ENCODE measurements around the gene RASL10B. TPM values are rescaled to one million over a fixed set of nuclear protein-coding genes. Genes with fewer than 3 reads are reported as not detected.

The RASL10B gene
- total RNA-seq, 6 experiments from 2014 or later: 0.31 to 2.8 (median 2.3) TPM

- Histone ChIP-seq H3K27me3 (no peaks in the 10 kb centered on the region), H3K9me3 (no peaks in the 10 kb centered on the region), H3K36me3 (no peaks in the 10 kb centered on the region), H3K4me3 (no peak overlapping the region), H3K27ac (no peak overlapping the region), H3K4me1 (peaks cover 0 to 25% (median 11%) of the 10 kb centered on the region in 4 donors)
- intact Hi-C loops (cut with DNase I): no loop called here
- WGBS (ENCODE audit: insufficient coverage, low coverage, low lambda C conversion rate, missing lambda C conversion rate): 81% methylated on average over 3 of the region's 3 CpGs
- ATAC-seq (no peak), DNase-seq (no peak)
- TF ChIP-seq CTCF (IDR thresholded peaks at IDR 0.05): no peak
- TF ChIP-seq POLR2A (IDR thresholded peaks at IDR 0.05): no peak
These were observed 49.5 kb downstream of the RASL10B start for GRCh38 chr17:35780950-35781349.

- intact Hi-C loops (cut with DNase I): no loop called here
- TF ChIP-seq CTCF (IDR thresholded peaks at IDR 0.05): no peak
- H3K36me3 ChIP-seq: no peaks in the 10 kb centered on the region
- H3K27me3 ChIP-seq: no peaks in the 10 kb centered on the region
- no peak for ATAC-seq
- WGBS (ENCODE audit: insufficient coverage, low coverage, low lambda C conversion rate, missing lambda C conversion rate): 88% methylated on average over 2 of the region's 2 CpGs
- H3K4me3 ChIP-seq: no peak overlapping the region
- no peak for DNase-seq
- no peaks in the 10 kb centered on the region for H3K9me3 ChIP-seq
- H3K27ac ChIP-seq: no peak overlapping the region
- H3K4me1 ChIP-seq: peaks cover 0 to 13% (median 5%) of the 10 kb centered on the region in 4 donors
These were observed 53.5 kb downstream of the RASL10B start for GRCh38 chr17:35784895-35785294.

- H3K27ac ChIP-seq: no peak overlapping the region
- H3K36me3 ChIP-seq: no peaks in the 10 kb centered on the region
- no peaks in the 10 kb centered on the region for H3K9me3 ChIP-seq
- intact Hi-C loops (cut with DNase I): no loop called here
- WGBS (ENCODE audit: insufficient coverage, low coverage, low lambda C conversion rate, missing lambda C conversion rate): 8% methylated on average over 2 of the region's 3 CpGs
- ATAC-seq (no peak), DNase-seq (peak in 1 of 3 donors; percentile 13)
- no peak overlapping the region for H3K4me3 ChIP-seq
- TF ChIP-seq POLR2A (IDR thresholded peaks at IDR 0.05) (no peak), CTCF (IDR thresholded peaks at IDR 0.05) (no peak)
- no peaks in the 10 kb centered on the region for H3K27me3 ChIP-seq
- H3K4me1 ChIP-seq: peaks cover 0 to 13% (median 5%) of the 10 kb centered on the region in 4 donors
These were observed 55.5 kb downstream of the RASL10B start for GRCh38 chr17:35786941-35787432.

GRCh38 chr17:35788477-35789368 is 57.3 kb downstream of the RASL10B start:
- intact Hi-C loops (cut with DNase I): no loop called here
- DNase-seq: peak in 1 of 3 donors; percentile 7
- Histone ChIP-seq H3K4me1 (peaks cover 0 to 7% (median 2%) of the 10 kb centered on the region in 4 donors), H3K4me3 (no peak overlapping the region), H3K27ac (no peak overlapping the region), H3K9me3 (no peaks in the 10 kb centered on the region), H3K27me3 (peaks cover 0 to 4% of the 10 kb centered on the region in 2 donors), H3K36me3 (no peaks in the 10 kb centered on the region)
- no peak for ATAC-seq
- WGBS (ENCODE audit: insufficient coverage, low coverage, low lambda C conversion rate, missing lambda C conversion rate): no CpG with 5 or more reads among the region's 2 CpGs
- TF ChIP-seq CTCF (IDR thresholded peaks at IDR 0.05) (no peak), POLR2A (IDR thresholded peaks at IDR 0.05) (no peak)
